Measurements from ENCODE around the gene STK32A.

DNA sequence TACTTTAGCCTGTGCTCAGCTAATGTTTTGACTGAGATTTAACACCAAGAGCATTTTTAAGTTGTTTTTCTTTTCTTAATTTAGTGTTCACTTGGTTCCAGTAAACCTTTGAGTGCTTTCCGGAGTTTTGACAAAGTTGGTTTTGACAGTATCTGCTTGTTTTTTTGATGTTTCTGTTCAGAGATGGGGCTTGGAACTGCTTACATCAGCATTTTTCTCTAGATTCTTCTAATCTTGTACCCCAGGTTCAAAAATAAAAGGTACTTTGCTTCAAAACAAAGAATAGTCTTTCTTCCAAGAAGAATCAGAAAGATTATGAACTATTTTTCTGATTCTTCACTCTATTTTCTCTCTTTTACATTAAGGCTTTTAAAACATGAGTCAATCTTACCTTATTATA is 142.9 kb downstream of the STK32A start:
- TF ChIP-seq POLR2A (IDR thresholded peaks at IDR 0.05; ENCODE audit: low read length) (no peak), GATA1 (IDR thresholded peaks at IDR 0.05; ENCODE audit: low read depth, low read length) (no peak)

All from erythroblast (primary cell).